Stimulated activated CD4-positive, alpha-beta T cell treated with anti-CD3 and anti-CD28 coated beads, Interleukin-1b, Interleukin-23, amount 100 ng/mL, for 48 hours (primary cell): Measurements from ENCODE around the gene STARD7.
"Not testable (repeated sequence)": the region's sequence is repeated elsewhere in the genome, so short reads cannot be mapped to it uniquely, and the experiment has no call there.

Experiments
- DNase-seq: peaks from one replicate; pipeline ENCODE4 v3.0.0-alpha.2; 2020

Gene STARD7, protein sequence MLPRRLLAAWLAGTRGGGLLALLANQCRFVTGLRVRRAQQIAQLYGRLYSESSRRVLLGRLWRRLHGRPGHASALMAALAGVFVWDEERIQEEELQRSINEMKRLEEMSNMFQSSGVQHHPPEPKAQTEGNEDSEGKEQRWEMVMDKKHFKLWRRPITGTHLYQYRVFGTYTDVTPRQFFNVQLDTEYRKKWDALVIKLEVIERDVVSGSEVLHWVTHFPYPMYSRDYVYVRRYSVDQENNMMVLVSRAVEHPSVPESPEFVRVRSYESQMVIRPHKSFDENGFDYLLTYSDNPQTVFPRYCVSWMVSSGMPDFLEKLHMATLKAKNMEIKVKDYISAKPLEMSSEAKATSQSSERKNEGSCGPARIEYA

DNA sequence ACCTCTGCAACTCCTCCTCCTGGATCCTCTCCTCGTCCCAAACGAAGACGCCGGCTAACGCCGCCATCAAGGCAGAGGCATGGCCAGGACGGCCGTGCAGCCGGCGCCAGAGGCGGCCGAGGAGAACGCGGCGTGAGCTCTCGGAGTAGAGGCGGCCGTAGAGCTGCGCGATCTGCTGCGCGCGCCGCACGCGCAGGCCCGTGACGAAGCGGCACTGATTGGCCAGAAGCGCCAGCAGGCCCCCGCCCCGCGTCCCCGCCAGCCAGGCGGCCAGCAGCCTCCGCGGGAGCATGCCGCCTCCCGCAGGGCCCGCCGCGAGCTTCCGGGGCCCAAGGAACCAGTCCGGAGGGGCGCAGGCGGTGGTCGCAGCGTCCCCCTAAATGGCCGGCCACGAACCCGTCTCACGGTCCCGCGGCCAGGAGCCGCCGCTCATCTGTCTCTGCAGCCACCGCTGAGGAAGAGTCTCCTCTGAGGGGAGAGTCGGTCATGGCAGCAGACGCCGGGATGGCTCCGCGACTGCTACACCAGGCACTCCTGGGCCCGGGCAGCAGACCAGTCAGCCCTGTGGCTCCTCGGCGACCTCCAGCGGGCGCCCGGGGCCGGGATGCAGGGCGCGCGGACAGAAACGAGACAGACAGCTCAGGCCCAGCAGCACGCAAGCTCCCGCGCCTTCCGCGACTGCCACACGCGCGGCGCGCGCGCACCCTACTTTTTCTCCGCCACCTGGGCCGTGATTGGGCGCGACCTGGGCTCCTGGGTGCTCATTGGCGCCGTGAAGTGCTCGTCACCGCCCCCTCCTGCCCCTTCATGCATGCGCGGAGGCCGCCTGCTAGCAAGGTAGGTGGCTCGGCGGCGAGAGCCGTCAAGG, at the start of gene STARD7:
Gene STARD7, minus strand, starts transcription at position 685 of the 868 bp plus-strand sequence. Its CDS starts 393 bp downstream, at position 292.
- peak; percentile 98 for DNase-seq

- not testable (repeated sequence) for DNase-seq
Observed at GRCh38 chr2:96257744-96258143, 49.1 kb upstream of the STARD7 start.

DNA sequence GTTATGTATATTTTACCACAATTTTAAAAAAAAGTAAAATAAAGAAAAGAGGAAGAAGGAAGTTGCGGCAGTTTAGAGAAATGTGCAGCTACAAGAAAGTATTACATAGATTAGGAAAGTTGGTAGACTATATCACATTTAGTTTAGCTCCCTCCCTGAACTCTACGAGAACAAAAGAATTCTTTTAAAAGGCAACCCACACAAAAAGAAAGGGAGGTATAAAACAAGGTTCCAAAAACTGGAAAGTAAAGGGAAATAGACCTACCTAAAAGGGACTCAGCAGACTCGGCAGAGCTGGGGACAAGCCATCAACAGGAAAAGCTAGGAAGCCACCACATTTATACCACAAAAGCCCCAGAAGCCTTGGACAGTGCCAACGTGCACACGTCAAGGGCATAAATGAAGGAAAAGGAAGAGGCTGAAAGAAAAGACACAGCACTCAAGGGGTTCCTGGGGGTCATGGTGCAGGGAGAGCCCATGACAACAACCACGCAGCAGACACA, 48.0 kb upstream of the STARD7 start:
- DNase-seq, result no peak

DNA sequence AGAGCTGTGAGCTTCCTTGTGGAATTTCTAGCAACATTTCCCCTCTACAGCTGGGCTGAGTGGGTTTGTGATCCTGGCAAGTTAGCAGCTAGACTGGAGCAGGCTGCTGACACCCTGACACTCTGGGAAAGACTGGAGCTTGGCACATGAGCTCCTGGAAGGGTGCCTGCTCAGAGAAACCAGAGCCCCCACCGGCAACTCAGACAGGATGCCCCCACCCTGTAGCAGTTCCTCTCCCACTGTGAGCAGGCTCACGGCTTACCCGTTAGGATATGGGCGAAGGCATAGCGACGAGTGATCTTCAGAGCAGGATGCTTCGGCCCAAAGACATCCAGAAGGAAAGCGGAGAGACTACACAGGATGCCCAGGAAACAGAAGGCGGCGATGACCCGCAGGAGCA, 45.9 kb upstream of the STARD7 start:
- DNase-seq, result no peak

GRCh38 chr2:96253006-96253405, 44.4 kb upstream of the STARD7 start:
- DNase-seq, result no peak

DNA sequence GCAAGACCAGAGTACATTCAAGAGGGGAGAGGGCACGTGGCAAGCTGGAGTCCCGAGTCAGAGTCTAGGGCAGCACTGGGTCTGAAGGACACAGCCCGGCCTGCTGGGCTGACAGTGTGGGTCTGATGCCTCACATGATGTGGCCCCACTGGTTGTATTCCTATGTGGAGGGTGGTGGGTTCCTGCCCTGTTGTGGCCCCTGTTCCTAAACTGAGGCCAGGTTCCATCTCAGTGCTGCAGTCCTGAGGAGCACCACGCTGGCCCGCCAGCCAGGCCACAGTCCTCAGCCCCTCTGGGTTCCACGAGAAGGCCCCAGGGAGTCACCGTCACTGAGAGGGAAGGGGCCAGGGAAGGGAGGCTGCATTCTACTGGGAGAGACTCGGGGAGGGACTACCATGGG, 43.9 kb upstream of the STARD7 start:
- DNase-seq, result no peak

DNA sequence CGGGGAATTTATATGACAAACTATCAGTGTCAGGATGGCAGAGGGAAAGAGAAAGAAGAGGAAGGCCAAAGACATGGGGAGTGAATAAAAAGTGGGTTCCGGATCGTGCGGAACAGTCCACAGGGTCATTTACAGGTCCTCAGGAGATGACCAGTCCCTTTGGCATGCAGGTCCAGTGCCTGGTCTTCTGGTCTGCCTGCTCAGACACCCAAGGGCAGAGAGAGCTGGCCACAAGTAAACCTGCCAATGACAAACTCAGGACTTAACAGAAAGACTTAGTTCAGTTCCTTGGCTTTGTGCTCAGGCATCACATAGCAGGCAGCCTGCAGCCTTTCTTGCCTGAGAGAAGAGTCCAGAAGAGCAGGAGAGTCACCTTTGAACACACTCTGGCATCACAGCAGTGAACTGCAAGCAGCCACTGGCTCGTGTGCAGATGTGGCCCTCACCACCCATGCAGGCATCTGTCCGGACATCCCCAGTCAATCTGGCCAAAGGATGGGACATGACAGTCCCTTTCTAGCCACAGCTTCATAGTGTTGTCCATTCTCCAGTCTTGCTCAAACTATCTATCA, 43.2 kb upstream of the STARD7 start:
- DNase-seq, result no peak

DNA sequence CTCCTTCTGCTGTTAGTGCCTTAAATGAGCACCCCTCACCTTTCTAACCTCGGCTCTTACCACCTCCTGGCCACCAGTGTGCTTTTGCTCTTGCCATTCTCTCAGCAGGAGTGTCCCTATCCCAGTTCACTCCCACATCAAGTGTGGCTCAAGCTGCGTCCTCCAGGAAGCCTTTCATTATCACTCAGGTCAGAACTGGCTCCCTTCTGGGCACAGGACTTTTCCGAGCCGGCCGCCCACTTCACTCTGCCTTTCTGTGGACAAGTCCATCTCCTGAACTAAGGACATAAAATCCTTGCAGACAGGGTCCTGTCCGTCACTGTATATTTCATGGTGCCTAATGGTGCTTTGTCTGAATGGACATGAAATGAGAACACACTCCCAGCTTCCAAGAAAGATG, 41.6 kb upstream of the STARD7 start:
- DNase-seq, result no peak

DNA sequence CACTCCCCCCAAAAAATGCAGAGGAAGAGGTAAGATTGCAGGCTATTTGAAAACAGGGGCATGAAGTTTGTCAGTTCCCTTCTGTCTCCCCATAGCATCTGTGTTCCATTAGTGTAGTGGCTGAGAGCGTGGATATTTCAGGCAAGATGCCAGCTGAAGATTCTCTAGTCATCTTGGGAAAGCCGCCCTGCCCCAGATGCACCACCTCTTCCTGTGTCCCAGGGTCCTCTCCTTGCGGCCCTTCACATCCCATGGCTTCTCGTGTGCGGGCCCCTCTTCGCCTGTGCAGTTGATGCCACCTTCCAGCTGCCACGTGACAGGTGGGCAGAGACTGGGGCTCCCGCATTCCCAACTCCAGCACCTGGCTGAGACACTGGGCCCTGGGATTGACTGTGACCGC, 41.0 kb upstream of the STARD7 start:
- no peak for DNase-seq

GRCh38 chr2:96248624-96249023, 40.0 kb upstream of the STARD7 start:
- DNase-seq, result no peak

GRCh38 chr2:96247896-96248295, 39.3 kb upstream of the STARD7 start:
- DNase-seq, result no peak

GRCh38 chr2:96247009-96247408, 38.4 kb upstream of the STARD7 start:
- DNase-seq, result no peak

DNA sequence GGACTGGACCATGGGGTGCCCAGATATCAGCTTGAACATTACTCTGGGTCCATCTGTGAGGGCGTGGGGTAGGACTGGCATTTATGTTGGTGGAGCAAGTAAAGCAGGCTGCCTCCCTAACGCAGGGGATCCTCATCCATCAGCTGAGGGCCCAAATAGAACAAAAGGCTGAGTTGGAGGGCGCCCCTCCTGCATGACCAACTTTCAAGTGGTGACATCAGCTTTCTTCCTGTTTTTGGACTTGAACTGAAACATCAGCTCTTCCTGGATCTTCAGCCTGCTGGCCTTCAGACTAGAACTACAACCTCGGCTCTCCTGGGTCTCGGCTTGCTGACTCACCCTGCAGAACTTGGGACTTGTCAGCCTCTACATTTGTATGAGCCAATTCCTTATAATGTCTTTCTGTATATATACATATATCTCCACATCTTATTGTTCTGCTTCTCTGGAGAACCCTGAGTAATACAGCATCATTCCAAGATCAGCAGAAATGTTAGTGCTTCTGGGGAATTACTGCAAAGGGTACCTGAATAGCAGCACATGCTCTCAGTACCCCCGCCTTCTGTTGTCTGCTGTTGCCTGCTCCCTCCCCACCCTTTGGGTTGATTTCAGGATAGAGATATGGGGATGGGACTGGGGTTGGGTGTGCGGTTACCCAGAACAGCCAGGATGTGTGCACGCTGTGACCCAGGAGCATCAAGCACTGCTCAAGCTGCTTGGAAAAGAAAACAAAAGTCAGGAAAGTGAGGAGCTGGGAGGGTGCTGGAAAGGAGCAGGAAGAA, 37.2 kb upstream of the STARD7 start:
- no peak for DNase-seq

DNA sequence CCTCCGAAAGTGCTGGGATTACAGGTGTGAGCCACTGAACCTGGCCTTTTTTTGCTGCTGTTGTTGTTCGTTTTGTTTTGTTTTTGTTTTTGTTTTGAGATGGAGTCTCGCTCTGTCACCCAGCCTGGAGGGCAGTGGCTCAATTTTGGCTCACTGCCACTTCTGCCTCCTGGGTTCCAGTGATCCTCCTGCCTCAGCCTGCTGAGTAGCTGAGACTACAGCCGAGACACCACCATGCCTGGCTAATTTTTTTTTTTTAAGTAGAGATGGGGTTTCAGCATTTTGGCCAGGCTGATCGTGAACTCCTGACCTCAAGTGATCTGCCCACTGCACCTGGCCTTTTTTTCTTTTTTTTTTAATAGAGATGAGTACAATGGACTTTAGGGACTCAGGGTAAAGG, 35.2 kb upstream of the STARD7 start:
- DNase-seq, result no peak

GRCh38 chr2:96241900-96242611, 33.4 kb upstream of the STARD7 start:
- peak; percentile 76 for DNase-seq

GRCh38 chr2:96241227-96241626, 32.6 kb upstream of the STARD7 start:
- no peak for DNase-seq

DNA sequence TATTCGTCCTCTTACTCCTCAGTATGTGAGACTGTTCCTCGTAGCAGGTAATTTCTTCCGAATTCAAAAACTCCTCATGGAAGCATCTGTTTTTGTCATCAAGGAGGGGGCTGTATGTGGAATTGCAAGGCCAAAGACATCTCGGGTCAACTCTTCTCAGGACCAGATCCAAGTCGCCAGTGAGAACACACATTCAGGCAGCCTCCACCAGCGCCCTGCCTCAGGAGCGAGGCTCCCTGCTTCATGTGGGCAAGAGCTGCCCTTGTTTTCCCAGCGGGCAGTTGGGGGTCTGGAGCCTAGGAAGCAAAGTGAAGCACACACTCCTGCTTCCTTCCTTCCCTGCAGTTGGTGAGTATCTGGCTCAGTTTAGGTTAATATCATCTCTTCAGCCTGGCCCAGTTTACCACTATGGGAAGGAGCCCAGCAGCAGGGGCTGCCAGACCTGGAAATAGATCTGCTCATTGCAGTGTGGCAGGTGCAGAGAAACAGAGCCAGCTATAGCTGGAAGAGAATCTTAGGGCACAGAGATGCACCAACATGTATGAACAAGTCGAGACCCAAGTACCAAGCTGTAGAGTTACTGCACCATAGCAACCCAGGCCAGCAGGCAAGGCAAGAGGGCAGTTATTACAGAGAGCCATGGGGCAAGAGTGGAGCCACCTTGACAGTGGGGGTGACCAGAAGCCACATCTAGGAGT, 31.9 kb upstream of the STARD7 start:
- DNase-seq, result no peak

GRCh38 chr2:96239745-96240264, 31.2 kb upstream of the STARD7 start:
- DNase-seq, result no peak

DNA sequence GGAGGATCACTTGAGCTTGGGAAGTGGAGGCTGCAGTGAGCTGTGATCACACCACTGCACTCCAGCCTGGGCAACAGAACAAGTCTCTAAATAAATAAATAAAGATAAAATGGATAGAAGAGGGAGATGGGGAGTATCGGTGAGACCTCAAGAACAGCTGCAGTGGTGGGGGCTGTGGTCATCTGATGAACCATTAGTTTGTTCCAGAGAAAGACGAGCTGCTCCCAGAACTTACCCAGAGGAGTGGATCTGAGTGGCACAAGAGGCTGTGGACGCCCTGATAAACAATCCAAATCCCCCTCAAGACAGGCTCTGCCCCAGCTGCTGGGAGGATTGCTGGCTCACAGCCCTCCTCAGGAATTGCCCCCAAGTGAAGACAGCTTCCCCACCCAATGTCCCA, 30.5 kb upstream of the STARD7 start:
- no peak for DNase-seq

DNA sequence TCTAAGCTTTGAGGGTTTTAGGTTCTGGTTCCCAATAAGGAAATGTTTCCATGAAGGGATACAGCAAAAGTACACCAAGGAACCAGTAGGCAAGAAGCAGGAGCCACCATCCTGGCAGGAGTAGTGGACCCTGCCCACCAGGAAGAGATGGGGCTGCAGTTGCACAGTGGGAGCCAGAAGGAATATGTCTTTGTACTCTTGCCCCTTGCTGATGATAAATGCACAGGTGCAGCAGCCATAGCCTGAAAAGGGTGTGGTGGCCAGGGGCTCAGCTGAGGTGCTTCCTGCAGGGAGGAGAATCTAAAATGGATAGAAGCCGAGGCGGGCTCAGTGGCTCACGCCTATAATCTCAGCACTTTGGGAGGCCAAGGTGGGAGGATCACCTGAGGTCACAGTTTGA, 29.6 kb upstream of the STARD7 start:
- no peak for DNase-seq

DNA sequence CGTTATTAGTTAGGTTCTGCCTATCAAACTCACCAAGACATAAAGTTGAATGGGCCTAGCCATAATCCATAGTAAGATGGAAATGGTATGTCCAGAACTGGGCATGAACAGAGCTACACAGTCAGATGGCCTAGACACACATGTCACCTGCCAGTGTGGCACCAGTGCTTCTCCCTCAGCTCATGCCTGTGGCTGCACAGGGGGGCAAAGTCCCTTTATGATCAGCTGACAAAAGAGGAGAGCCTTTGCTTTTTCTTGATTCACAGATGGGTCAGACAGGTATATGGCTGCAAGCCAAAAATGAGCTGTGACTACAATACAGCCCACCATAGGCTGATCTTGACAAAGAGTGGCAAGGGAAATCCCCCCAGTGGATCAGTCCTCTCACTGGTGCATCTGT, 28.3 kb upstream of the STARD7 start:
- no peak for DNase-seq
